ENCODE data around the gene FILIP1L. TPM values are rescaled to one million over a fixed set of nuclear protein-coding genes. Genes with fewer than 3 reads are reported as not detected.
A peak's percentile ranks its signal among the peaks of the same experiment; 100 is the strongest.

Gene FILIP1L
- total and polyA plus RNA-seq, 2 of the 8 experiments (the other 6 are each of a cell fraction or from before 2014, with no cell fraction given), result 0.06 to 0.09 TPM

DNA sequence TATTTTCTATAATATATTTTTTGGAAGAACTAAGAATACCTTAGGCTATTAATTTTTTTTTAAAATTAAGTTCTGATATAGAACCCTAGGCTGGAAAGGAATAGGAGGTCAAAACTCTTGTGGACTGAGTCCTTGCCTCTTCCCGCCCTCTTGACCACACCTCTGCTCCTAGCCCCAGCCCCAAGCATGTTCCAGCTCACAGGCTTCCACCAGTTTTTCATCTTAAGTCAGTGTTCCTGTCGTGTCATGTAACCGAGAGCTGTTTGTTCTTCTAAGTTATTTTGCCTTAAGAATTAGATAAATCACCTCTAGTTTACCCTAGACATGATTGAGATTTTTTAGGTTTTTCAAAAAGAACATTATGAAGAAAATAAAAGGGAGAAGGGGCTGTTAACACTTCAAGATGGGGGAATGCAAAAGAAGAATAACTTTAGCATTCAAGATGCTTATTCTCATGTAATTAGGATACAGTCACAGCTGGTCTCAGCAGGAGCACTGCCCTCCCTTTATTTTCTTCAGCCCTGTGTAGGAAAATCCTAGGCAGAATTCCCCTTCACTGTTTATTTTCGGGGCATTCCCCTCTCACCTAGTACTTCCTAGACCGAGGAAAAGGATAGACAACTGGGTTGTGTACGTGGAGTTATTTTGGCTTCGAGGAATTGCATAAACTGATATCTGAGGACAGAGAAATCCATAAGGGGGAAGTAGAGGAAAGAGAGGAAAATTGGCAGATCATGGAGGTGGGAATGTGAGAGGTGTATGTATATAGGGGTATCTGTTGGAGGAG is 186.4 kb downstream of the FILIP1L start:
- ChIA-PET CTCF (ENCODE audit: partially characterized antibody) (interaction anchor here (0.9 to 2.2 kb wide), 6 partner anchors 12 to 141 kb away, joined by 3 to 6 read pairs (median 3); no protein-coding TSS in a partner anchor), POLR2A (ENCODE audit: partially characterized antibody) (interaction anchor here (1.7 kb wide), 1 partner anchor 34 kb away, joined by 4 read pairs; no protein-coding TSS in a partner anchor)
- H3K27me3 ChIP-seq (replicated peaks in 1 of 4; ENCODE audit: control insufficient read depth in 3 of 4, extremely low read depth in 1 of 4, insufficient read depth in 3 of 4, low read length in 3 of 4), result no peaks in the 10 kb centered on the region
- WGBS, 2 experiments (ENCODE audit: extremely low coverage in 1 of 2, insufficient coverage in 1 of 2, insufficient read length in 1 of 2, insufficient replicate concordance in 2 of 2, low coverage in 1 of 2, low lambda C conversion rate in 2 of 2, missing lambda C conversion rate in 1 of 2), result 13% methylated on average over 7 of the region's 7 CpGs; no CpG with 5 or more reads in 1 of the 2 experiments
- H3K79me1 ChIP-seq (ENCODE audit: low read depth, low read length), result no peaks in the 10 kb centered on the region
- no peak overlapping the region for H3K23ac ChIP-seq (ENCODE audit: insufficient read length)
- H2AFZ ChIP-seq (ENCODE audit: low read length), result no peak overlapping the region
- no peak overlapping the region for H2BK12ac ChIP-seq (ENCODE audit: low read depth, low read length)
- peak overlapping the region; percentile 10 for H4K5ac ChIP-seq (ENCODE audit: insufficient read length, low read depth, low read length)
- no peak for DNase-seq (ENCODE audit: low read depth in 1 of 2, low spot score in 2 of 2)
- FAIRE-seq, result no peak
- H3K4me2 ChIP-seq (ENCODE audit: insufficient read depth in 1 of 2, low read depth in 2 of 2, low read length in 2 of 2), result peak overlapping the region; percentile 45 to 72
- H3K4me1 ChIP-seq (replicated peaks in 1 of 4; ENCODE audit: control insufficient read depth in 3 of 4, insufficient read depth in 4 of 4, low read length in 3 of 4), result peaks cover 6 to 29% (median 22%) of the 10 kb centered on the region in 4 experiments
- peaks cover 0 to 2% (median 0%) of the 10 kb centered on the region in 4 experiments; a peak in 1 of 8 replicates for H3K36me3 ChIP-seq (ENCODE audit: control insufficient read depth in 2 of 4, insufficient read depth in 4 of 4, low read length in 3 of 4)
- no peak overlapping the region for H3K14ac ChIP-seq (ENCODE audit: insufficient read length)
- no peak overlapping the region for H2BK120ac ChIP-seq (replicated peaks; ENCODE audit: low read depth, low read length)
- H2BK5ac ChIP-seq (ENCODE audit: low read depth, low read length), result peak overlapping the region; percentile 29; the same call in 1 of the 2 replicates
- peak overlapping the region in 1 of 4 experiments; percentile 41; a peak in 2 of 7 replicates for H3K9ac ChIP-seq (replicated peaks in 1 of 4; ENCODE audit: extremely low read depth in 1 of 4, low read depth in 3 of 4, low read length in 3 of 4)
- peaks cover 0 to 14% of the 10 kb centered on the region in 2 experiments; a peak in 2 of 4 replicates for H3K79me2 ChIP-seq (ENCODE audit: control insufficient read depth in 1 of 2, insufficient read depth in 2 of 2, low read length in 2 of 2)
- H2AK5ac ChIP-seq (ENCODE audit: low read depth, low read length), result no peak overlapping the region
- H3K9me3 ChIP-seq (ENCODE audit: insufficient read depth in 2 of 2, low read depth in 1 of 2, low read length in 1 of 2), result no peaks in the 10 kb centered on the region
- no peak overlapping the region for H2BK20ac ChIP-seq (ENCODE audit: low read length)
- H3K4ac ChIP-seq (replicated peaks; ENCODE audit: insufficient read length, low read depth, low read length), result no peak overlapping the region
- peak overlapping the region in 2 of 4 experiments; percentile 9 to 47; a peak in 4 of 8 replicates for H3K4me3 ChIP-seq (ENCODE audit: extremely low read depth in 1 of 4, insufficient read depth in 2 of 4, low read depth in 3 of 4, low read length in 4 of 4)
- no peak overlapping the region for H3K56ac ChIP-seq (replicated peaks; ENCODE audit: insufficient read length, low read depth, low read length)
- no peak overlapping the region for H2BK15ac ChIP-seq (ENCODE audit: low read length)
- H4K20me1 ChIP-seq (replicated peaks in 1 of 2; ENCODE audit: control insufficient read depth in 1 of 2, insufficient read depth in 2 of 2, low read length in 2 of 2), result no peaks in the 10 kb centered on the region
- H3K18ac ChIP-seq (ENCODE audit: extremely low read depth, low read length), result no peak overlapping the region
- no peak overlapping the region for H4K8ac ChIP-seq (ENCODE audit: extremely low read depth, insufficient read depth, low read length)
- H3K27ac ChIP-seq (ENCODE audit: low read depth, low read length), result peak overlapping the region; percentile 69; the same call in 1 of the 2 replicates
- no peaks in the 10 kb centered on the region; the same call in 1 of the 2 replicates for H3K23me2 ChIP-seq (ENCODE audit: low read depth, low read length)
- H4K91ac ChIP-seq (replicated peaks; ENCODE audit: insufficient read length, low read length), result peak overlapping the region; percentile 41
- TF ChIP-seq POU5F1 (IDR thresholded peaks at IDR 0.05; ENCODE audit: low read depth, low read length) (0 out of 2 replicates have a peak, but pooled peaks have one; percentile 55), RXRA (IDR thresholded peaks at IDR 0.05; ENCODE audit: insufficient read depth, low read depth, low read length) (no peak), CHD1 (IDR thresholded peaks at IDR 0.05; ENCODE audit: low read depth, low read length) (no peak), PHF8 (conservative IDR thresholded peaks at IDR 0.05; ENCODE audit: low read depth, low read length) (no peak), GTF2F1 (IDR thresholded peaks at IDR 0.05; ENCODE audit: borderline replicate concordance, low read depth, low read length) (no peak), RAD21 (IDR thresholded peaks at IDR 0.05 in 1 of 2, conservative IDR thresholded peaks at IDR 0.05 in 1 of 2; ENCODE audit: low read depth in 2 of 2, low read length in 2 of 2) (no peak), KDM1A (IDR thresholded peaks at IDR 0.05; ENCODE audit: borderline replicate concordance, low read length) (no peak), ATF3 (IDR thresholded peaks at IDR 0.05; ENCODE audit: insufficient read depth, low read depth, low read length) (no peak), HDAC6 (IDR thresholded peaks at IDR 0.05; ENCODE audit: low read depth, low read length) (no peak)
- TF ChIP-seq, protein P1, sequence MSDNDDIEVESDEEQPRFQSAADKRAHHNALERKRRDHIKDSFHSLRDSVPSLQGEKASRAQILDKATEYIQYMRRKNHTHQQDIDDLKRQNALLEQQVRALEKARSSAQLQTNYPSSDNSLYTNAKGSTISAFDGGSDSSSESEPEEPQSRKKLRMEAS (IDR thresholded peaks at IDR 0.05), result no peak

All from H1 (cell line).